AG04449 (cell line): ENCODE data around the gene ZRANB2.

Experiments
- CTCF ChIA-PET: fragments of 350-600 bp; formaldehyde crosslinking; extraction: SDS; loops from one replicate; lab custom pipeline; 2021; ENCODE audit warnings: antibody characterized with exemption; lab: Yijun Ruan, JAX
- POLR2A ChIA-PET: fragments of 400-600, 350-600 bp; formaldehyde crosslinking; extraction: SDS; loops from one replicate; lab custom pipeline; 2020; ENCODE audit warnings: antibody characterized with exemption, inconsistent platforms; lab: Yijun Ruan, JAX
- DNase-seq: peaks from one replicate; pipeline ENCODE4 v3.0.0-alpha.2; 2010; ENCODE audit warnings: low read depth, low spot score
- H3K4me3 ChIP-seq: 2 replicates; pipeline ENCODE4 v1.5.1; 2011; ENCODE audit warnings: low read depth, mild to moderate bottlenecking, control low read depth, low read length
- TF ChIP-seq, protein P1 (sequence below): IDR thresholded peaks from one replicate; pipeline ENCODE4 v1.5.1; 2011; ENCODE audit warnings: mild to moderate bottlenecking, moderate library complexity, low read length, control low read depth, inconsistent platforms; ENCODE audit not compliant: insufficient read depth; ENCODE audit errors: missing control alignments

Gene ZRANB2

DNA sequence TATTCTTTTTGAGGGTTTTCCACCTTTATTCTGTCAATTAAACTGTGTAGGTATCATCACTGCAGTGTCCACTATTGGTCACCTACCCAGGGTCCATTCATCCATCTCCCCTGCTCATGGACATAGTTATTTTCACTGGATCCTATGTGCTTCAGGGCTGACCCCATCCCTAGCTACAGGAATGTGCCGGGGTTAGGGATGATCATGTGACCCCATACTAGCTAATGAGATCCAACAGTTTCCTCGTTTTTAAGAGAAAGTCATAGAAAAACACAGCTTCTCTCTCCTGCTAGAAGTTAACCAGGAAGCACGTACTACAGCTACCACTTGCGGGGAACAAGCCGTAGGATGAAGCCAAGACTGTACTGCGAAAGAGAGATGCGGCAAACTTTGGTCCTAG, 52.8 kb downstream of the ZRANB2 start:
- TF ChIP-seq, protein P1, sequence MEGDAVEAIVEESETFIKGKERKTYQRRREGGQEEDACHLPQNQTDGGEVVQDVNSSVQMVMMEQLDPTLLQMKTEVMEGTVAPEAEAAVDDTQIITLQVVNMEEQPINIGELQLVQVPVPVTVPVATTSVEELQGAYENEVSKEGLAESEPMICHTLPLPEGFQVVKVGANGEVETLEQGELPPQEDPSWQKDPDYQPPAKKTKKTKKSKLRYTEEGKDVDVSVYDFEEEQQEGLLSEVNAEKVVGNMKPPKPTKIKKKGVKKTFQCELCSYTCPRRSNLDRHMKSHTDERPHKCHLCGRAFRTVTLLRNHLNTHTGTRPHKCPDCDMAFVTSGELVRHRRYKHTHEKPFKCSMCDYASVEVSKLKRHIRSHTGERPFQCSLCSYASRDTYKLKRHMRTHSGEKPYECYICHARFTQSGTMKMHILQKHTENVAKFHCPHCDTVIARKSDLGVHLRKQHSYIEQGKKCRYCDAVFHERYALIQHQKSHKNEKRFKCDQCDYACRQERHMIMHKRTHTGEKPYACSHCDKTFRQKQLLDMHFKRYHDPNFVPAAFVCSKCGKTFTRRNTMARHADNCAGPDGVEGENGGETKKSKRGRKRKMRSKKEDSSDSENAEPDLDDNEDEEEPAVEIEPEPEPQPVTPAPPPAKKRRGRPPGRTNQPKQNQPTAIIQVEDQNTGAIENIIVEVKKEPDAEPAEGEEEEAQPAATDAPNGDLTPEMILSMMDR: no peak

DNA sequence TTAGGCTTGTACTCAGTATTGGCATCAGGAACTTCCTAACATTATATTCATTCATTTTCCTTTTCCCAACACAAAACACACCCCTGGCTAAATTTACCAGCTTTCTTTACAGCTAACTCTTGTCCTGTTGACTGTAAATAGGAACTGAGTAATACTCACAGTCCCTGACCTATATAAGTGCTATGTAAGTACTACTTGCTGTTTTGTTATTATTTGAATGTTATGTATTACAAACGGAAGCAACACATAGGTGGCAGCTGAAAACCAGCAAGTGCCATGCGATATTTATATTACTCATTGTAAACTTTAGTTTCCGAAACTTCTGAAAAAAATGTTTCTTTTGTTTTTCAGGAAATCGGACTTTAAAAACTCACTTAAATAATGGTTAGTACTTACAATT, 54.7 kb downstream of the ZRANB2 start:
- no peak for DNase-seq
- ChIA-PET POLR2A (no interaction called here), CTCF (no interaction called here)
- no peak overlapping the region for H3K4me3 ChIP-seq
- TF ChIP-seq, protein P1: no peak

More for the DNA sequence above, 52.8 kb downstream of the ZRANB2 start:
- ChIA-PET POLR2A (no interaction called here), CTCF (interaction anchor here (0.8 kb wide), 1 partner anchor 22 kb away, joined by 3 read pairs; no protein-coding TSS in a partner anchor)
- no peak overlapping the region for H3K4me3 ChIP-seq
- DNase-seq: no peak

DNA sequence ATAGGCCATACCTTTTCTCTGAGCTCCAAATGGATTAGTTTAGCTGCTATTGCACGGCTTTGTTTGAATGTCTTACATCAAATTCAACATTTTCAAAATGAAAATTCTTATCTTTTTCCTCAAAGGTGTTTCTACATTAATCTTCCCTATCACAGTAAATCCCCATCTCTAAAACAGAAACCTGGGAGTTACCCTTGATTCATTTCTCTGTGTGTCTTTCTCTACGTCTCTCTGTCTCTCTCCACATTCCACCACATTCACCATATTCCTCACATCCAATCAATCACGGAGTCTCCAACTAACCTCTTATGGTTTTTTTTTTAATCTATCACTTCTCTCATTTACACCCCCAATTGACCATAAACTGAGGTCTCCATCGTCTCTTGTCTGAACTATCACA, 57.3 kb downstream of the ZRANB2 start:
- ChIA-PET CTCF (no interaction called here), POLR2A (no interaction called here)
- TF ChIP-seq, protein P1: no peak
- DNase-seq: no peak
- no peak overlapping the region for H3K4me3 ChIP-seq

DNA sequence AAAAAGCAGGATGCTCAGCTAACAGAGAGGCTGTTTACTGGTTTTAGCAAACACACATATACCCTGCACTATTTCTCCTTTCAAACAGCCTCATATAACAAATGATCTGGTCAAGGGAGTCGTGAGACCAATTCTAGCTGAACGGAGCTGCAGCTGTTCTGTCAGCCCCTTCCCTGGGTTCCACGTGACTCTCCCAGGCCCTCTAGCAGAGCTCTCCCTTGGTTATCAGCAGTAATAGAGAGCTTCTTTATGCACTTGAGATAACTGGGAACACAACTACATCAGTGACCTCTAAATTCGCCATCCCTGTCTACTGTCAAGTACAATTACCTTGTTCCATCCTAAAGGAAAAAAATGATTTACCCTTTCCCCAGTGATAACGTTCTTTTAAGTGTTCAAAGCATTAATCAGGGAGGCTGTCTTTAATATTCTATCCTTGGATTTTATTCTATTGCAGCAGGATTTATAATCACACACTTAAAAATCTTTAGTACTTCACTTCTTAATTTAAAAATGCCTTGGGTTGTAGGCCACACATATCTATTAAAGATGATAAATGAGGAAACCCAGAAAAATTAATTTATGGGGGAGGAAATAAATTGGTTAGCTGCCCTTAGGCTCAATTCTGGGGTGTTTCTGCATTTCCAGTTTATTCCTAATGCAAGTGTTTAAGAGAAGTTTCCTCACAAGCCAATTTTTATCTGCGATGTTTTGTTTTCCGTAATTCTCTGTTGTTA, 61.4 kb downstream of the ZRANB2 start:
- no peak for DNase-seq
- POLR2A ChIA-PET: no interaction called here
- CTCF ChIA-PET: no interaction called here
- TF ChIP-seq, protein P1: no peak
- H3K4me3 ChIP-seq: no peak overlapping the region

DNA sequence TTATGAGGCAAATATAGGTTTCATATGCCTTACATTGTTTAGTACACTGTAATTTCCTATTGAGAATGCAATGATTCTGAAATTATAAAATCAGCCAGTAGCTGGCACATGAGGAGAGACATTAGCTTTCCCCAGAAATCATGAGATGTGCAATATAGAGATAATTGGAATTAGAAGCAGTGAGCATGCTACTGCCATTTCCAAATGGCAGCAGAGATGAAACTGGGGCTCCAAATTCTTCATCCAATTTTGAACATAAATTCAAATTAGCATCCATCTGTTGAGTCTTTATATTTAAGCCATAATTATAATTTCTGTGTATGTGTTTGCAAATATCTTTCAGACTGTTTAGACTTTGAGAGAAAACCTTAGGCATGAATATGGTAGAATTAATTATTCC, 62.0 kb downstream of the ZRANB2 start:
- no peak overlapping the region for H3K4me3 ChIP-seq
- DNase-seq: no peak
- TF ChIP-seq, protein P1: no peak
- ChIA-PET CTCF (no interaction called here), POLR2A (no interaction called here)

DNA sequence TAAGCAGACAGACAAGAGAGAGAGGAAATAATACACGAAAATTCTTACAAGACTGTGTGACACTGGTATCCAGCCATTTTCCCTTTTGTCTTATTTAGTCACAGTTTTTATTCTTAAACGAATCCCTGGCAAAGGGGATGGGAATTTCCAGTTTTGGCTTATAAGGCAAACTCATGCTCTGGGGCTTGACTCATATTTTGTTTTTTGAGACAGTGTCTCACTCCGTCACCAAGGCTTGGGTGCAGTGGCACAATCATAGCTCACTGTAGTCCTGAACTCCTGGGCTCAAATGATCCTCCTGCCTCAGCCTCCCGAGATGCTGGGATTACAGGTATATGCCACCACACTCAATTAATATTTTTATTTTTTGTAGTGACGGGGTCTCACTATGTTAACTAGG, 65.1 kb downstream of the ZRANB2 start:
- TF ChIP-seq, protein P1: no peak
- CTCF ChIA-PET: no interaction called here
- no peak overlapping the region for H3K4me3 ChIP-seq
- POLR2A ChIA-PET: no interaction called here
- no peak for DNase-seq
